Ishikawa (cell line): ENCODE measurements around the gene NBAS.

Experiments
- EGR1 ChIP-seq: IDR thresholded peaks from 2 replicates; pipeline ENCODE4 v1.6.1; 2012
- REST ChIP-seq: IDR thresholded peaks from 2 replicates; pipeline ENCODE4 v1.6.1; 2012; ENCODE audit warnings: low read depth, mild to moderate bottlenecking

- TF ChIP-seq EGR1: no peak
- TF ChIP-seq REST: no peak
Observed at GRCh38 chr2:15429032-15429431, 132.1 kb downstream of the NBAS start.
